Measurements from ENCODE around the gene GRIA3.

GRIA3 gene

GRCh38 chrX:123157586-123157985 is 26.5 kb upstream of the GRIA3 start:
- TF ChIP-seq, protein P1, sequence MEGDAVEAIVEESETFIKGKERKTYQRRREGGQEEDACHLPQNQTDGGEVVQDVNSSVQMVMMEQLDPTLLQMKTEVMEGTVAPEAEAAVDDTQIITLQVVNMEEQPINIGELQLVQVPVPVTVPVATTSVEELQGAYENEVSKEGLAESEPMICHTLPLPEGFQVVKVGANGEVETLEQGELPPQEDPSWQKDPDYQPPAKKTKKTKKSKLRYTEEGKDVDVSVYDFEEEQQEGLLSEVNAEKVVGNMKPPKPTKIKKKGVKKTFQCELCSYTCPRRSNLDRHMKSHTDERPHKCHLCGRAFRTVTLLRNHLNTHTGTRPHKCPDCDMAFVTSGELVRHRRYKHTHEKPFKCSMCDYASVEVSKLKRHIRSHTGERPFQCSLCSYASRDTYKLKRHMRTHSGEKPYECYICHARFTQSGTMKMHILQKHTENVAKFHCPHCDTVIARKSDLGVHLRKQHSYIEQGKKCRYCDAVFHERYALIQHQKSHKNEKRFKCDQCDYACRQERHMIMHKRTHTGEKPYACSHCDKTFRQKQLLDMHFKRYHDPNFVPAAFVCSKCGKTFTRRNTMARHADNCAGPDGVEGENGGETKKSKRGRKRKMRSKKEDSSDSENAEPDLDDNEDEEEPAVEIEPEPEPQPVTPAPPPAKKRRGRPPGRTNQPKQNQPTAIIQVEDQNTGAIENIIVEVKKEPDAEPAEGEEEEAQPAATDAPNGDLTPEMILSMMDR (IDR thresholded peaks at IDR 0.05; ENCODE audit: low read depth, low read length, missing control alignments), result no peak
- in situ Hi-C loops (cut with HindIII; ENCODE audit: low sequenced_read_pairs), result no loop called here
- DNase-seq (ENCODE audit: low read depth), result no peak
- H3K4me3 ChIP-seq (ENCODE audit: low read depth, low read length), result no peak overlapping the region

GRCh38 chrX:123159403-123159802 is 24.7 kb upstream of the GRIA3 start:
- H3K4me3 ChIP-seq (ENCODE audit: low read depth, low read length), result no peak overlapping the region
- no peak for DNase-seq (ENCODE audit: low read depth)
- TF ChIP-seq, protein P1 (IDR thresholded peaks at IDR 0.05; ENCODE audit: low read depth, low read length, missing control alignments), result no peak
- in situ Hi-C loops (cut with HindIII; ENCODE audit: low sequenced_read_pairs), result no loop called here

DNA sequence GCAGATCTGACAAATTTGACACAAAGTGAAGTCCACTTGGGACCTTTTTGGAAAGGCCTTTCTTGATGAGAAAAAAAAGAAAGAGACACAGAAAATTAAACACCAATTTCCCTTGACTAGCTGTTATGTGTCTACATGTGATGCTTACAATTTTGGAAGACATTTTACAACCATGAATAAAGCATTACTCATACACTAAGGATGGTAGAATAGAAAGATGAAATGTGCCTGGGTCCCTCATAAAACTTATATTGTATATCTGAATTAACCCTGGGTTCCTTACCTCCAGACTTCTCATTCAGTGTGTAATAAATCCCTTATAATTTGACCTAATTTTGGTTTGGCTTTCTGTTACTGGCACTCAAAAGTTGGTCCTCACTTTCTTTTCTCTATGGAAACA is 16.5 kb upstream of the GRIA3 start:
- TF ChIP-seq, protein P1 (IDR thresholded peaks at IDR 0.05; ENCODE audit: low read depth, low read length, missing control alignments), result no peak
- no peak overlapping the region for H3K4me3 ChIP-seq (ENCODE audit: low read depth, low read length)
- in situ Hi-C loops (cut with HindIII; ENCODE audit: low sequenced_read_pairs), result no loop called here
- DNase-seq (ENCODE audit: low read depth), result no peak

DNA sequence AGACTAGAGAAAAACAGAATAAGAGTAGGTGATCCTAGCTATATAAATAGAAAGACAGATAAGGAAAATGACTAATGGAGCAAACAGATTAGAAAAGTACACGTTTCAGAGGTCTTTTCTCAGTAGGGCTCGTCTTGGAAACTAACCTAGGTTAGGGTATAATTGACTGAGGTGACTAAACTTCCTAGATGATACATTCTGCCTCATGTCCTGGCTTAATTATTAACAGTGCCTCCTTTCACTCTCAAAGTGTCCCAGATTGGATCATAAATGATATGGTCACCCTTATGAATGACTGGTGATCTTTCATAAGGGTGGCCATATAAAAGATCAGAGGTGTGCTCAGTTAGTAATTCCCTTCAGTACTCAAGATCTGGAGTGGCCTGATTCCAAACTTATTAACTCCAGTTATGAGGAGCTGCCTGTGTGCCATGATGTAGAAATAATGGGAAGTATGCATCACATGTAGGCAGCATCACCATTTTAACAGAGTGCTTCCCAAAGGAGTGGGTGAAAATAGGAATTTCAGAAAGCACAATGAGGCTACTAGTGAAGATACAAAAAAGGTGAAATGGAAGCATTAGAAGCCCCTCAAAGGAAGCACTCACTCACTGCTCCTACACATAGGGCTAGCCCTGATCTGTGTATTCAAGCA is 14.7 kb upstream of the GRIA3 start:
- TF ChIP-seq, protein P1 (IDR thresholded peaks at IDR 0.05; ENCODE audit: low read depth, low read length, missing control alignments), result no peak
- DNase-seq (ENCODE audit: low read depth), result no peak
- in situ Hi-C loops (cut with HindIII; ENCODE audit: low sequenced_read_pairs), result no loop called here
- H3K4me3 ChIP-seq (ENCODE audit: low read depth, low read length), result no peak overlapping the region

GRCh38 chrX:123170546-123170945 is 13.5 kb upstream of the GRIA3 start:
- TF ChIP-seq, protein P1 (IDR thresholded peaks at IDR 0.05; ENCODE audit: low read depth, low read length, missing control alignments), result no peak
- in situ Hi-C loops (cut with HindIII; ENCODE audit: low sequenced_read_pairs), result no loop called here
- no peak for DNase-seq (ENCODE audit: low read depth)
- H3K4me3 ChIP-seq (ENCODE audit: low read depth, low read length), result no peak overlapping the region

DNA sequence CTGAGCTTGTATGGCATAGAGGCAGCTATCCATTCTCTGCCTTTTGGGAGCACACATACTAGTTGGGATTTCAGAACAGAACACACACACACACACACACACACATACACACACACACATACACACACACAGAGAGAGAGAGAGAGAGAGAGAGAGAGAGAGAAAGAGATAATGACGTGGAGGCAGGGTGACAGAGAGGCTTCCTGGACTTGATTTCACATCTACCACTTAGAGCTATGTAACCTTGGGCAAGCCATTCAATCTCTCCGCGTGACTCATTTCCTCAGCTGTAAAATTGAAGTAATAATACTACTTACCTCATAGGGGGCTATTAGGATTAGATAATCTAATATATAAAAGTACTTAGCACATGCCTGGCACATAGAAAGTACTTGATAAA is 12.3 kb upstream of the GRIA3 start:
- DNase-seq (ENCODE audit: low read depth), result no peak
- in situ Hi-C loops (cut with HindIII; ENCODE audit: low sequenced_read_pairs), result no loop called here
- TF ChIP-seq, protein P1 (IDR thresholded peaks at IDR 0.05; ENCODE audit: low read depth, low read length, missing control alignments), result no peak
- H3K4me3 ChIP-seq (ENCODE audit: low read depth, low read length), result no peak overlapping the region
